Non-pigmented ciliary epithelial cell (primary cell): ENCODE results near the gene CHRNA9.
"Not testable (repeated sequence)": the region's sequence is repeated elsewhere in the genome, so short reads cannot be mapped to it uniquely, and the experiment has no call there.

Experiments used
- DNase-seq: peaks from one replicate; pipeline ENCODE4 v3.0.0-alpha.2; 2010; ENCODE audit warnings: low read depth

Gene CHRNA9

GRCh38 chr4:40389986-40390385 lies 54.9 kb downstream of the CHRNA9 start:
- DNase-seq = no peak

GRCh38 chr4:40392241-40392640 lies 57.1 kb downstream of the CHRNA9 start:
- not testable (repeated sequence) for DNase-seq

- DNase-seq = no peak
These were observed 59.1 kb downstream of the CHRNA9 start for GRCh38 chr4:40394236-40394635.

- no peak for DNase-seq
These were observed 60.2 kb downstream of the CHRNA9 start for GRCh38 chr4:40395166-40395900.

GRCh38 chr4:40395908-40396793 lies 61.0 kb downstream of the CHRNA9 start:
- no peak for DNase-seq

GRCh38 chr4:40399578-40399977 lies 64.4 kb downstream of the CHRNA9 start:
- DNase-seq = no peak

- no peak for DNase-seq
These were observed 66.0 kb downstream of the CHRNA9 start for GRCh38 chr4:40401096-40401495.

GRCh38 chr4:40401631-40402030 lies 66.5 kb downstream of the CHRNA9 start:
- DNase-seq = no peak

GRCh38 chr4:40402556-40402955 lies 67.4 kb downstream of the CHRNA9 start:
- DNase-seq = no peak

- DNase-seq = no peak
These were observed 67.9 kb downstream of the CHRNA9 start for GRCh38 chr4:40403081-40403480.
